ENCODE measurements around the gene DENND1A.

The DENND1A gene

GRCh38 chr9:123722378-123722777 is 207.5 kb downstream of the DENND1A start:
- DNase-seq (ENCODE audit: low spot score), result no peak
- in situ Hi-C loops (cut with MboI; ENCODE audit: low sequenced_read_pairs, unreplicated experiment), result no loop called here
- no peak for TF ChIP-seq CTCF (IDR thresholded peaks at IDR 0.05; ENCODE audit: borderline replicate concordance, control extremely low read depth, extremely low read depth, insufficient read depth, missing control alignments)

GRCh38 chr9:123718188-123718587 is 211.7 kb downstream of the DENND1A start:
- in situ Hi-C loops (cut with MboI; ENCODE audit: low sequenced_read_pairs, unreplicated experiment), result no loop called here
- no peak for DNase-seq (ENCODE audit: low spot score)
- TF ChIP-seq CTCF (IDR thresholded peaks at IDR 0.05; ENCODE audit: borderline replicate concordance, control extremely low read depth, extremely low read depth, insufficient read depth, missing control alignments), result no peak

- in situ Hi-C loops (cut with MboI; ENCODE audit: low sequenced_read_pairs, unreplicated experiment), result no loop called here
- TF ChIP-seq CTCF (IDR thresholded peaks at IDR 0.05; ENCODE audit: borderline replicate concordance, control extremely low read depth, extremely low read depth, insufficient read depth, missing control alignments), result no peak
- DNase-seq (ENCODE audit: low spot score), result no peak
These were observed 212.2 kb downstream of the DENND1A start for GRCh38 chr9:123717581-123718175.

- DNase-seq (ENCODE audit: low spot score), result peak; percentile 28
- in situ Hi-C loops (cut with MboI; ENCODE audit: low sequenced_read_pairs, unreplicated experiment), result no loop called here
- no peak for TF ChIP-seq CTCF (IDR thresholded peaks at IDR 0.05; ENCODE audit: borderline replicate concordance, control extremely low read depth, extremely low read depth, insufficient read depth, missing control alignments)
These were observed 213.5 kb downstream of the DENND1A start for GRCh38 chr9:123716339-123716945.

- TF ChIP-seq CTCF (IDR thresholded peaks at IDR 0.05; ENCODE audit: borderline replicate concordance, control extremely low read depth, extremely low read depth, insufficient read depth, missing control alignments), result no peak
- in situ Hi-C loops (cut with MboI; ENCODE audit: low sequenced_read_pairs, unreplicated experiment), result no loop called here
- DNase-seq (ENCODE audit: low spot score), result no peak
These were observed 214.7 kb downstream of the DENND1A start for GRCh38 chr9:123715258-123715657.

GRCh38 chr9:123713282-123713681 is 216.6 kb downstream of the DENND1A start:
- no peak for DNase-seq (ENCODE audit: low spot score)
- no peak for TF ChIP-seq CTCF (IDR thresholded peaks at IDR 0.05; ENCODE audit: borderline replicate concordance, control extremely low read depth, extremely low read depth, insufficient read depth, missing control alignments)
- in situ Hi-C loops (cut with MboI; ENCODE audit: low sequenced_read_pairs, unreplicated experiment), result no loop called here
